HCT116 (cell line): ENCODE measurements around the gene BRD3OS. TPM values are rescaled to one million over a fixed set of nuclear protein-coding genes. Genes with fewer than 3 reads are reported as not detected.

Experiments
- ATAC-seq: fragments of 200-7000 bp; cut with Tn5 transposase; 2 replicates; pipeline ENCODE4 v1.9.1; 2020; ENCODE audit warnings: mild to moderate bottlenecking, moderate library complexity
- BruUV-seq: library from RNA; stranded (reverse); fragments of 400-500 nt; replicated peaks from 2 replicates; lab custom pipeline; 2021; lab: Mats Ljungman, UMichigan
- CTCF ChIA-PET: fragments of 300-600 bp; sonication (Branson Sonifier 250); formaldehyde crosslinking; loops from one replicate; lab custom pipeline; 2021; ENCODE audit warnings: antibody characterized with exemption; lab: Charles Lee
- POLR2A ChIA-PET: fragments of 300-600, 350-600 bp; sonication (Branson Sonifier 250); formaldehyde crosslinking; loops from one replicate; lab custom pipeline; 2021; ENCODE audit warnings: antibody characterized with exemption; lab: Charles Lee
- RAD21 ChIA-PET, 2 experiments: fragments of 300-600 bp; sonication (Branson Sonifier 250); formaldehyde crosslinking; loops; one replicate each; lab custom pipeline; 2023; ENCODE audit warnings: low total read pairs in 2 of 2; ENCODE audit not compliant: uncharacterized antibody in 2 of 2, unreplicated experiment in 2 of 2, low non-redundant PET in 1 of 2; lab: Charles Lee
- DNase-seq: peaks from one replicate; pipeline ENCODE4 v3.0.0-alpha.2; 2010; ENCODE audit warnings: low read depth, low spot score
- H2AFZ ChIP-seq: fragments of 200-600 bp; shearing (Covaris generic), sonication (generic); 2 replicates; pipeline ENCODE4 v1.6.1; 2017; ENCODE audit warnings: low read depth, mixed run types, mixed read lengths, antibody characterized with exemption, low read length; ENCODE audit not compliant: poor library complexity, severe bottlenecking
- H3K27ac ChIP-seq: 2 replicates; pipeline ENCODE4 v1.5.1; 2012; ENCODE audit warnings: low read depth, low read length
- H3K27me3 ChIP-seq: fragments of 200-600 bp; sonication (generic); 2 replicates; pipeline ENCODE4 v1.6.1; 2016; ENCODE audit warnings: mixed run types, low read length, mixed read lengths; ENCODE audit not compliant: insufficient read depth
- H3K36me3 ChIP-seq, 2 experiments: fragments of 200-500 bp in 1 of 2; fragments of 200-600 bp in 1 of 2; sonication (Bioruptor generic) in 1 of 2; sonication (generic) in 1 of 2; 2 replicates each; pipeline versions ENCODE4 v1.5.1 to v1.6.1; 2014 to 2016; ENCODE audit warnings: low read length in 2 of 2, inconsistent platforms in 1 of 2, mixed read lengths in 1 of 2, mixed run types in 1 of 2; ENCODE audit not compliant: insufficient read depth in 2 of 2, control insufficient read depth in 1 of 2
- H3K4me1 ChIP-seq, 2 experiments: fragments of 200-600 bp in 1 of 2; sonication (generic) in 1 of 2; 2 replicates each; pipeline versions ENCODE4 v1.5.1 to v1.6.1; 2012 to 2017; ENCODE audit warnings: low read length in 2 of 2, inconsistent platforms in 1 of 2, mild to moderate bottlenecking in 1 of 2, mixed read lengths in 1 of 2, mixed run types in 1 of 2, moderate library complexity in 1 of 2; ENCODE audit not compliant: insufficient read depth in 2 of 2, control insufficient read depth in 1 of 2
- H3K4me2 ChIP-seq: fragments of 200-600 bp; sonication (generic); 2 replicates; pipeline ENCODE4 v1.6.1; 2017; ENCODE audit warnings: mixed run types, low read length, mixed read lengths
- H3K4me3 ChIP-seq, 2 experiments: fragments of 200-600 bp in 1 of 2; sonication (generic) in 1 of 2; replicated peaks in 1 of 2; 2 replicates each; pipeline ENCODE4 v1.5.1; 2011 to 2016; ENCODE audit warnings: low read length in 2 of 2, control low read depth in 1 of 2, low read depth in 1 of 2, mild to moderate bottlenecking in 1 of 2, mixed read lengths in 1 of 2, mixed run types in 1 of 2
- H3K79me2 ChIP-seq: fragments of 200-600 bp; sonication (generic); 2 replicates; pipeline ENCODE4 v1.6.1; 2017; ENCODE audit warnings: mild to moderate bottlenecking, mixed run types, low read length, moderate library complexity, mixed read lengths; ENCODE audit not compliant: insufficient read depth
- H3K9ac ChIP-seq: fragments of 200-600 bp; sonication (generic); 2 replicates; pipeline ENCODE4 v1.6.1; 2016; ENCODE audit warnings: low read length, mixed read lengths
- H3K9me2 ChIP-seq: fragments of 200-600 bp; sonication (generic), shearing (Covaris generic); 2 replicates; pipeline ENCODE4 v1.6.1; 2017; ENCODE audit warnings: mixed run types, mild to moderate bottlenecking, moderate library complexity; ENCODE audit not compliant: insufficient read depth
- H3K9me3 ChIP-seq, 2 experiments: fragments of 200-500 bp in 1 of 2; fragments of 200-600 bp in 1 of 2; sonication (Bioruptor generic) in 1 of 2; sonication (generic) in 1 of 2; 2 replicates each; pipeline ENCODE4 v1.6.1; 2014 to 2017; ENCODE audit warnings: low read length in 2 of 2, mixed read lengths in 2 of 2, inconsistent platforms in 1 of 2, low read depth in 1 of 2, mild to moderate bottlenecking in 1 of 2, mixed run types in 1 of 2, moderate library complexity in 1 of 2; ENCODE audit not compliant: control insufficient read depth in 1 of 2, insufficient read depth in 1 of 2
- H4K20me1 ChIP-seq: fragments of 200-600 bp; sonication (generic), shearing (Covaris generic); 2 replicates; pipeline ENCODE4 v1.6.1; 2017; ENCODE audit warnings: mixed run types, mild to moderate bottlenecking, moderate library complexity; ENCODE audit not compliant: insufficient read depth
- EGR1 ChIP-seq: IDR thresholded peaks from 2 replicates; pipeline ENCODE4 v1.6.1; 2012; ENCODE audit warnings: low read depth
- FOSL1 ChIP-seq: IDR thresholded peaks from 2 replicates; pipeline ENCODE4 v1.6.1; 2012; ENCODE audit warnings: low read depth
- JUND ChIP-seq: IDR thresholded peaks from 2 replicates; pipeline ENCODE4 v1.6.1; 2012
- MAX ChIP-seq: IDR thresholded peaks from 2 replicates; pipeline ENCODE4 v1.6.1; 2012
- POLR2AphosphoS5 ChIP-seq: IDR thresholded peaks from 2 replicates; pipeline ENCODE4 v1.6.1; 2011; ENCODE audit warnings: mild to moderate bottlenecking, low read depth, low read length, moderate library complexity
- RAD21 ChIP-seq: IDR thresholded peaks from 2 replicates; pipeline ENCODE4 v1.6.1; 2012; ENCODE audit warnings: low read depth, mild to moderate bottlenecking
- REST ChIP-seq: IDR thresholded peaks from 2 replicates; pipeline ENCODE4 v1.6.1; 2012; ENCODE audit warnings: low read depth
- SIN3A ChIP-seq: IDR thresholded peaks from 2 replicates; pipeline ENCODE4 v1.6.1; 2012; ENCODE audit warnings: low read depth
- SRF ChIP-seq: IDR thresholded peaks from 2 replicates; pipeline ENCODE4 v1.6.1; 2012; ENCODE audit warnings: low read depth
- TCF7L2 ChIP-seq: IDR thresholded peaks from 2 replicates; pipeline ENCODE4 v1.7.0; 2011; ENCODE audit warnings: borderline replicate concordance, inconsistent platforms; ENCODE audit not compliant: insufficient read depth, insufficient read length; ENCODE audit errors: extremely low read depth
- YY1 ChIP-seq: IDR thresholded peaks from 2 replicates; pipeline ENCODE4 v1.6.1; 2011; ENCODE audit warnings: low read length, low read depth, moderate library complexity, mild to moderate bottlenecking; ENCODE audit not compliant: insufficient replicate concordance; ENCODE audit errors: extremely low read depth
- ZFX ChIP-seq: fragments of 450-650 bp; IDR thresholded peaks from 2 replicates; pipeline ENCODE4 v1.6.1; 2017
- ZNF274 ChIP-seq: fragments of 200-500 bp; sonication (Bioruptor generic); IDR thresholded peaks from 2 replicates; pipeline ENCODE4 v1.6.1; 2014; ENCODE audit warnings: mild to moderate bottlenecking, low read depth, low read length, inconsistent platforms
- intact Hi-C: fragments of 100-400 bp; cut with micrococcal nuclease; formaldehyde crosslinking; loops from 2 replicates; pipeline ENCODE4 v1.10.0; 2022
- total RNA-seq: library from RNA; stranded (reverse); gene quantifications from one replicate; pipeline ENCODE4 v1.2.1, GENCODE V29; 2021; ENCODE audit not compliant: unreplicated experiment
- TF ChIP-seq, protein P1 (sequence below), 3 experiments: fragments of 200-600 bp in 1 of 3; sonication (generic) in 1 of 3; IDR thresholded peaks in 2 of 3; conservative IDR thresholded peaks in 1 of 3; 2 replicates each; pipeline ENCODE4 v1.5.1; 2012 to 2017; ENCODE audit warnings: low read depth in 2 of 3, low read length in 2 of 3, antibody characterized with exemption in 1 of 3, borderline replicate concordance in 1 of 3, control low read depth in 1 of 3, mild to moderate bottlenecking in 1 of 3, mixed read lengths in 1 of 3, mixed run types in 1 of 3, moderate library complexity in 1 of 3; ENCODE audit not compliant: insufficient read depth in 1 of 3

BRD3OS gene
- total RNA-seq, 1 experiment from 2014 or later = 17.0 TPM

- CTCF ChIA-PET = interaction anchor here (2.2 kb wide), 1 partner anchor 11 kb away, joined by 6 read pairs; no protein-coding TSS in a partner anchor
- intact Hi-C loops = no loop called here
- Histone ChIP-seq H3K9me3 (no peaks in the 10 kb centered on the region), H3K79me2 (no peaks in the 10 kb centered on the region), H4K20me1 (no peaks in the 10 kb centered on the region), H3K9me2 (no peaks in the 10 kb centered on the region), H3K4me1 (no peaks in the 10 kb centered on the region), H3K27me3 (0 out of 2 replicates have a peak, but pooled peaks cover 3% of the 10 kb centered on the region), H3K27ac (no peak overlapping the region), H2AFZ (no peak overlapping the region), H3K4me3 (no peak overlapping the region), H3K36me3 (no peaks in the 10 kb centered on the region), H3K4me2 (no peak overlapping the region), H3K9ac (no peak overlapping the region)
- no peak for TF ChIP-seq FOSL1
- RAD21 ChIA-PET = no interaction called here
- DNase-seq (no peak), ATAC-seq (peak; percentile 22; the same call in 1 of the 2 replicates)
- POLR2A ChIA-PET = no interaction called here
- no TSS peak for BruUV-seq
Observed at GRCh38 chr9:134004131-134004873, 21.0 kb upstream of the BRD3OS start.

- no peaks in the 10 kb centered on the region for H3K9me2 ChIP-seq
- H3K4me3 ChIP-seq = no peak overlapping the region
- intact Hi-C loops = no loop called here
- 0 out of 2 replicates have a peak, but pooled peaks cover 3% of the 10 kb centered on the region for H3K27me3 ChIP-seq
- H3K9me3 ChIP-seq = no peaks in the 10 kb centered on the region
- ChIA-PET RAD21 (no interaction called here), CTCF (interaction anchor here (2.2 kb wide), 1 partner anchor 11 kb away, joined by 6 read pairs; no protein-coding TSS in a partner anchor), POLR2A (no interaction called here)
- H3K4me2 ChIP-seq = no peak overlapping the region
- no peaks in the 10 kb centered on the region for H3K4me1 ChIP-seq
- no peaks in the 10 kb centered on the region for H3K36me3 ChIP-seq
- no peak overlapping the region for H2AFZ ChIP-seq
- no peak overlapping the region for H3K9ac ChIP-seq
- no peaks in the 10 kb centered on the region for H4K20me1 ChIP-seq
- no peak for DNase-seq
- no TSS peak for BruUV-seq
- no peak for ATAC-seq
- no peaks in the 10 kb centered on the region for H3K79me2 ChIP-seq
- H3K27ac ChIP-seq = no peak overlapping the region
- TF ChIP-seq REST (no peak), ZNF274 (no peak), YY1 (no peak), SRF (no peak), TCF7L2 (no peak), EGR1 (no peak), POLR2AphosphoS5 (no peak), FOSL1 (no peak), ZFX (no peak), MAX (no peak), JUND (no peak), RAD21 (no peak), SIN3A (no peak)
- TF ChIP-seq, protein P1, sequence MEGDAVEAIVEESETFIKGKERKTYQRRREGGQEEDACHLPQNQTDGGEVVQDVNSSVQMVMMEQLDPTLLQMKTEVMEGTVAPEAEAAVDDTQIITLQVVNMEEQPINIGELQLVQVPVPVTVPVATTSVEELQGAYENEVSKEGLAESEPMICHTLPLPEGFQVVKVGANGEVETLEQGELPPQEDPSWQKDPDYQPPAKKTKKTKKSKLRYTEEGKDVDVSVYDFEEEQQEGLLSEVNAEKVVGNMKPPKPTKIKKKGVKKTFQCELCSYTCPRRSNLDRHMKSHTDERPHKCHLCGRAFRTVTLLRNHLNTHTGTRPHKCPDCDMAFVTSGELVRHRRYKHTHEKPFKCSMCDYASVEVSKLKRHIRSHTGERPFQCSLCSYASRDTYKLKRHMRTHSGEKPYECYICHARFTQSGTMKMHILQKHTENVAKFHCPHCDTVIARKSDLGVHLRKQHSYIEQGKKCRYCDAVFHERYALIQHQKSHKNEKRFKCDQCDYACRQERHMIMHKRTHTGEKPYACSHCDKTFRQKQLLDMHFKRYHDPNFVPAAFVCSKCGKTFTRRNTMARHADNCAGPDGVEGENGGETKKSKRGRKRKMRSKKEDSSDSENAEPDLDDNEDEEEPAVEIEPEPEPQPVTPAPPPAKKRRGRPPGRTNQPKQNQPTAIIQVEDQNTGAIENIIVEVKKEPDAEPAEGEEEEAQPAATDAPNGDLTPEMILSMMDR (IDR thresholded peaks at IDR 0.05 in 2 of 3, conservative IDR thresholded peaks at IDR 0.05 in 1 of 3; ENCODE audit: borderline replicate concordance in 1 of 3, insufficient read depth in 1 of 3, low read depth in 2 of 3, low read length in 2 of 3) = no peak
Observed at GRCh38 chr9:134004881-134005280, 20.4 kb upstream of the BRD3OS start.
